Panc1 (cell line): ENCODE results near the gene PRKCA. TPM values are rescaled to one million over a fixed set of nuclear protein-coding genes. Genes with fewer than 3 reads are reported as not detected.
A peak's percentile ranks its signal among the peaks of the same experiment; 100 is the strongest.

Experiments
- ATAC-seq: fragments of 200-7000 bp; cut with Tn5 transposase; 2 replicates; pipeline ENCODE4 v1.9.1; 2020; ENCODE audit warnings: mild to moderate bottlenecking, moderate library complexity
- BruUV-seq: library from RNA; stranded (reverse); fragments of 400-500 nt; replicated peaks from 2 replicates; lab custom pipeline; 2021; lab: Mats Ljungman, UMichigan
- CTCF ChIA-PET: fragments of 300-600 bp; sonication (Branson Sonifier 250); formaldehyde crosslinking; loops from one replicate; lab custom pipeline; 2022; ENCODE audit warnings: antibody characterized with exemption; lab: Charles Lee
- POLR2A ChIA-PET: fragments of 300-600 bp; sonication (Branson Sonifier 250); formaldehyde crosslinking; loops from one replicate; lab custom pipeline; 2022; ENCODE audit warnings: antibody characterized with exemption; lab: Charles Lee
- DNase-seq: peaks from one replicate; pipeline ENCODE4 v3.0.0-alpha.2; 2010; ENCODE audit warnings: low read depth, low spot score
- H3K27ac ChIP-seq: 2 replicates; pipeline ENCODE4 v1.5.1; 2011; ENCODE audit warnings: mild to moderate bottlenecking, low read length, inconsistent platforms
- H3K27me3 ChIP-seq: fragments of 200-500 bp; sonication (Bioruptor generic); 2 replicates; pipeline ENCODE4 v1.6.0; 2014; ENCODE audit warnings: low read length, inconsistent platforms; ENCODE audit not compliant: control insufficient read depth, insufficient read depth
- H3K36me3 ChIP-seq: fragments of 200-500 bp; sonication (Bioruptor generic); 2 replicates; pipeline ENCODE4 v1.5.1; 2014; ENCODE audit warnings: inconsistent platforms, mild to moderate bottlenecking, low read length, moderate library complexity; ENCODE audit not compliant: control insufficient read depth, insufficient read depth
- H3K4me1 ChIP-seq: 2 replicates; pipeline ENCODE4 v1.5.1; 2011; ENCODE audit warnings: inconsistent platforms, mild to moderate bottlenecking, low read length, moderate library complexity; ENCODE audit not compliant: control insufficient read depth, insufficient read depth
- H3K4me3 ChIP-seq, 2 experiments: 2 replicates each; pipeline ENCODE4 v1.5.1; 2011 to 2012; ENCODE audit warnings: low read depth in 2 of 2, low read length in 2 of 2, mild to moderate bottlenecking in 2 of 2, inconsistent platforms in 1 of 2, moderate library complexity in 1 of 2
- H3K9me3 ChIP-seq: fragments of 200-500 bp; sonication (Bioruptor generic); 2 replicates; pipeline ENCODE4 v1.5.1; 2014; ENCODE audit warnings: low read depth, mild to moderate bottlenecking, inconsistent platforms, low read length, moderate library complexity; ENCODE audit not compliant: control insufficient read depth, insufficient read depth
- CTCF ChIP-seq: fragments of 450-650 bp; IDR thresholded peaks from 2 replicates; pipeline ENCODE4 v1.5.1; 2017; ENCODE audit warnings: mild to moderate bottlenecking
- POLR2AphosphoS5 ChIP-seq: IDR thresholded peaks from 2 replicates; pipeline ENCODE4 v1.6.1; 2012; ENCODE audit warnings: mild to moderate bottlenecking, low read depth, low read length, moderate library complexity
- REST ChIP-seq, 2 experiments: IDR thresholded peaks; 2 replicates each; pipeline ENCODE4 v1.6.1; 2011 to 2012; ENCODE audit warnings: low read depth in 2 of 2, control low read depth in 1 of 2, low read length in 1 of 2, mild to moderate bottlenecking in 1 of 2, moderate library complexity in 1 of 2; ENCODE audit not compliant: insufficient read depth in 1 of 2
- SIN3A ChIP-seq: IDR thresholded peaks from 2 replicates; pipeline ENCODE4 v1.6.1; 2012; ENCODE audit warnings: low read depth, mild to moderate bottlenecking, low read length, moderate library complexity, borderline replicate concordance; ENCODE audit not compliant: insufficient read depth
- TCF7L2 ChIP-seq: IDR thresholded peaks from 2 replicates; pipeline ENCODE4 v1.6.1; 2011; ENCODE audit warnings: mild to moderate bottlenecking, low read depth, low read length, inconsistent platforms
- in situ Hi-C: cut with HindIII; loops from 2 replicates; pipeline ENCODE4 v1.10.0; 2016; ENCODE audit warnings: low sequenced_read_pairs, low pct_unique_long_range_greater_than_20kb
- intact Hi-C: fragments of 100-400 bp; cut with micrococcal nuclease; formaldehyde crosslinking; loops from one replicate; pipeline ENCODE4 v1.10.0; 2022; ENCODE audit not compliant: unreplicated experiment
- total RNA-seq: library from RNA; stranded (reverse); gene quantifications from one replicate; pipeline ENCODE4 v1.2.1, GENCODE V29; 2021; ENCODE audit not compliant: unreplicated experiment

The PRKCA gene
- total RNA-seq, 1 experiment from 2014 or later, result 53.0 TPM

GRCh38 chr17:66426397-66427033 is 124.1 kb downstream of the PRKCA start:
- ChIA-PET CTCF (no interaction called here), POLR2A (no interaction called here)
- no peaks in the 10 kb centered on the region for H3K27me3 ChIP-seq
- TF ChIP-seq CTCF, result peak; percentile 41
- TF ChIP-seq SIN3A, result no peak
- no peak for ATAC-seq
- intact Hi-C loops (no loop called here), in situ Hi-C loops (no loop called here)
- no peaks in the 10 kb centered on the region for H3K36me3 ChIP-seq
- no peak for DNase-seq
- H3K4me3 ChIP-seq, result no peak overlapping the region
- peaks cover 17% of the 10 kb centered on the region for H3K4me1 ChIP-seq
- no TSS peak for BruUV-seq
- H3K9me3 ChIP-seq, result no peaks in the 10 kb centered on the region
- H3K27ac ChIP-seq, result no peak overlapping the region; the same call in 1 of the 2 replicates

DNA sequence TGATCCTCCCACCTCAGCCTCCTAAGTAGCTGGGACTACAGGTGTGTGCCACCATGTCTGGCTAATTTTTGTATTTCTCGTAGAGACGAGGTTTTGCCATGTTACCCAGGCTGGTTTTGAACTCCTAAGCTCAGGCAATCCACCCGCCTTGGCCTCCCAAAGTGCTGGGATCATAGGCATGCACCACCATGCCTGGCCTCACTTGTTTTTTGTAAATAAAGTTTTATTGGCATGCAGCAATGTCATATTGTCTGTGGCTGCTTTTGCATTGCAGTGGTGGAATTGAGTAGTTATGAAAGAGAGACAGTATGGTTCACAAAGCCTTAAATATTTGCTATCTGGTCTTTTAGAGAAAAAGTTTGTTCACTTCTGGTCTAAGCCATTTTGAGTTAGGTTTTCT is 124.7 kb downstream of the PRKCA start:
- H3K27me3 ChIP-seq, result no peaks in the 10 kb centered on the region
- ATAC-seq (no peak), DNase-seq (no peak)
- H3K9me3 ChIP-seq, result no peaks in the 10 kb centered on the region
- no peak for TF ChIP-seq TCF7L2
- TF ChIP-seq POLR2AphosphoS5, result no peak
- no peak for TF ChIP-seq CTCF
- no peak for TF ChIP-seq REST (IDR thresholded peaks at IDR 0.05; ENCODE audit: insufficient read depth in 1 of 2, low read depth in 2 of 2, low read length in 1 of 2)
- no peak for TF ChIP-seq SIN3A
- no peaks in the 10 kb centered on the region for H3K36me3 ChIP-seq
- ChIA-PET CTCF (no interaction called here), POLR2A (no interaction called here)
- H3K4me1 ChIP-seq, result peaks cover 20% of the 10 kb centered on the region
- in situ Hi-C loops (no loop called here), intact Hi-C loops (no loop called here)
- BruUV-seq, result no TSS peak
- no peak overlapping the region for H3K4me3 ChIP-seq
- H3K27ac ChIP-seq, result no peak overlapping the region
